Mucosa of descending colon (tissue), 3 donors: ENCODE data around the gene ACAP1. TPM values are rescaled to one million over a fixed set of nuclear protein-coding genes. Genes with fewer than 3 reads are reported as not detected.

Source experiments
- ATAC-seq: fragments of 200-7000 bp; cut with Tn5 transposase; one replicate; pipeline ENCODE4 v1.9.1; 2020; ENCODE audit warnings: mild to moderate bottlenecking, moderate library complexity
- DNase-seq, 3 donors: peaks; one replicate each; pipeline ENCODE4 v3.0.0-alpha.2; 2020
- H3K36me3 ChIP-seq: fragments of 200-600 bp; one replicate; pipeline ENCODE4 v1.8.0; 2021; ENCODE audit warnings: low read depth, mild to moderate bottlenecking
- H3K4me1 ChIP-seq: fragments of 200-600 bp; one replicate; pipeline ENCODE4 v1.8.0; 2021; ENCODE audit warnings: low read depth, mild to moderate bottlenecking
- H3K4me3 ChIP-seq: fragments of 200-600 bp; one replicate; pipeline ENCODE4 v1.8.0; 2021; ENCODE audit warnings: mild to moderate bottlenecking
- H3K9me3 ChIP-seq: fragments of 200-600 bp; one replicate; pipeline ENCODE4 v1.8.0; 2021; ENCODE audit warnings: mild to moderate bottlenecking
- CTCF ChIP-seq: fragments of 200-600 bp; IDR thresholded peaks from one replicate; pipeline ENCODE4 v1.8.0; 2022; ENCODE audit warnings: antibody characterized with exemption, mild to moderate bottlenecking
- intact Hi-C, 2 donors: fragments of 100-400 bp; cut with DNase I in 1 of 2; cut with micrococcal nuclease in 1 of 2; formaldehyde crosslinking; loops; one replicate each; pipeline versions ENCODE4 v1.11.0 to v1.11.1; 2022; cut with DNase I, micrococcal nuclease
- total RNA-seq, 3 donors: library from RNA; stranded (reverse); fragmentation: NEBNext Ultra II Directional in 2 of 3; extraction: Animal tissue kit (Norgen Biotek cat#: 25700) in 2 of 3; gene quantifications; one replicate each; pipeline versions ENCODE4 v1.2.1 to v1.2.4, GENCODE V29; 2021 to 2023
- donor health status: DM: no; HTN: no; CAD: no; lungs with moderate emphysema.
- donor health status: DM: no; HTN: no; CAD: no.
- donor health status: DM: no; HTN: yes; CAD: no.

Gene ACAP1
- total RNA-seq, 3 donors from 2014 or later = 9.2 to 16.5 (median 11.2) TPM

- TF ChIP-seq CTCF = no peak
- Histone ChIP-seq H3K9me3 (no peaks in the 10 kb centered on the region), H3K36me3 (no peaks in the 10 kb centered on the region), H3K4me3 (no peak overlapping the region), H3K4me1 (no peaks in the 10 kb centered on the region)
- no peak for DNase-seq
- peak; percentile 59 for ATAC-seq
- intact Hi-C loops = no loop called here
Measured at GRCh38 chr17:7370853-7371252, 34.5 kb downstream of the ACAP1 start.

- no peak overlapping the region for H3K4me3 ChIP-seq
- intact Hi-C loops = no loop called here
- ATAC-seq = no peak
- no peaks in the 10 kb centered on the region for H3K36me3 ChIP-seq
- H3K4me1 ChIP-seq = no peaks in the 10 kb centered on the region
- TF ChIP-seq CTCF = no peak
- no peaks in the 10 kb centered on the region for H3K9me3 ChIP-seq
- DNase-seq = no peak
Measured at GRCh38 chr17:7374353-7374752, 38.0 kb downstream of the ACAP1 start.

GRCh38 chr17:7379134-7379533 is 42.8 kb downstream of the ACAP1 start:
- intact Hi-C loops = no loop called here
- no peak for TF ChIP-seq CTCF
- DNase-seq (no peak), ATAC-seq (no peak)
- H3K4me3 ChIP-seq = no peak overlapping the region
- H3K9me3 ChIP-seq = no peaks in the 10 kb centered on the region
- H3K36me3 ChIP-seq = no peaks in the 10 kb centered on the region
- H3K4me1 ChIP-seq = peaks cover 7% of the 10 kb centered on the region

- peaks cover 7% of the 10 kb centered on the region for H3K4me1 ChIP-seq
- DNase-seq (peak in 2 of 3 donors; percentile 54 to 64), ATAC-seq (peak; percentile 32)
- H3K4me3 ChIP-seq = no peak overlapping the region
- intact Hi-C loops = no loop called here
- no peaks in the 10 kb centered on the region for H3K9me3 ChIP-seq
- no peaks in the 10 kb centered on the region for H3K36me3 ChIP-seq
- no peak for TF ChIP-seq CTCF
Measured at GRCh38 chr17:7380321-7380720, 44.0 kb downstream of the ACAP1 start.

- H3K4me3 ChIP-seq = peak within 1 kb of the TSS; percentile 44
- TF ChIP-seq CTCF = no peak
- intact Hi-C loops = no loop called here
- ATAC-seq (peak; percentile 90), DNase-seq (peak; percentile 87 to 89 (median 87))
- H3K36me3 ChIP-seq = no peaks in the 10 kb centered on the region
- no peaks in the 10 kb centered on the region for H3K9me3 ChIP-seq
- peaks cover 7% of the 10 kb centered on the region for H3K4me1 ChIP-seq
Measured at GRCh38 chr17:7380855-7381683, 44.7 kb downstream of the ACAP1 start, which contains the start of gene TNK1. Gene TNK1, plus strand, starts transcription at chr17:7381089. Its CDS starts 1,838 bp downstream, at chr17:7382927.
